K562 (cell line): ENCODE results near the gene UQCRC2. TPM values are rescaled to one million over a fixed set of nuclear protein-coding genes. Genes with fewer than 3 reads are reported as not detected.
A peak's percentile ranks its signal among the peaks of the same experiment; 100 is the strongest.

Source experiments
- CBX2 ChIP-seq: fragments of 200-600 bp; sonication (generic); IDR thresholded peaks from one replicate; pipeline ENCODE4 v1.6.1; 2012; ENCODE audit warnings: mild to moderate bottlenecking, low read length, inconsistent platforms; ENCODE audit not compliant: insufficient read depth, poor library complexity, severe bottlenecking
- CTCF ChIP-seq, 3 experiments: IDR thresholded peaks in 2 of 3; conservative IDR thresholded peaks in 1 of 3; 2 replicates each; pipeline ENCODE4 v1.5.1; 2011 to 2012; ENCODE audit warnings: low read length in 3 of 3, mild to moderate bottlenecking in 3 of 3, control low read depth in 2 of 3, improper control_type of control experiment in 1 of 3, inconsistent platforms in 1 of 3, low read depth in 1 of 3, mixed read lengths in 1 of 3, moderate library complexity in 1 of 3; ENCODE audit not compliant: insufficient read depth in 2 of 3
- ELF1 ChIP-seq: fragments of 200-800 bp; sonication (Bioruptor generic); IDR thresholded peaks from 2 replicates; pipeline ENCODE4 v1.6.1; 2016; ENCODE audit warnings: missing genetic modification characterization, missing compliant biosample characterization
- FIP1L1 ChIP-seq: fragments of 200-400 bp; formaldehyde crosslinking; IDR thresholded peaks from 2 replicates; pipeline ENCODE4 v1.6.1; 2018; ENCODE audit warnings: mild to moderate bottlenecking, low read depth, low read length; ENCODE audit not compliant: poor library complexity, severe bottlenecking
- HNRNPUL1 ChIP-seq: fragments of 200-400 bp; formaldehyde crosslinking; IDR thresholded peaks from 2 replicates; pipeline ENCODE4 v1.6.1; 2017; ENCODE audit warnings: low read length
- ILK ChIP-seq: fragments of 450-650 bp; IDR thresholded peaks from 2 replicates; pipeline ENCODE4 v1.6.1; 2016; ENCODE audit warnings: missing genetic modification characterization, low read depth, mild to moderate bottlenecking, missing compliant biosample characterization, moderate library complexity, borderline replicate concordance
- MECOM ChIP-seq: fragments of 250-450 bp; sonication (Bioruptor Pico); IDR thresholded peaks from 2 replicates; pipeline ENCODE4 v1.8.0; 2022; ENCODE audit warnings: inconsistent platforms
- MTA1 ChIP-seq: fragments of 450-650 bp; IDR thresholded peaks from 2 replicates; pipeline ENCODE4 v1.6.1; 2017; ENCODE audit warnings: borderline replicate concordance
- POLR3A ChIP-seq: IDR thresholded peaks from 2 replicates; pipeline ENCODE4 v1.6.1; 2011; ENCODE audit warnings: borderline replicate concordance, mild to moderate bottlenecking, moderate library complexity; ENCODE audit not compliant: insufficient read length, insufficient read depth; ENCODE audit errors: extremely low read depth
- ZNF224 ChIP-seq: sonication (generic); formaldehyde crosslinking; IDR thresholded peaks from 2 replicates; pipeline ENCODE4 v1.8.0; 2022; ENCODE audit warnings: mild to moderate bottlenecking, missing genetic modification reagents
- polyA plus RNA-seq, 8 experiments: library from polyadenylated mRNA; depleted of rRNA in 4 of 8; stranded (reverse) in 5 of 8; unstranded in 3 of 8; fragments of >200 nt; fragmentation: Nextera tagmentation in 2 of 8; fragmentation: Illumina TruSeq in 1 of 8; extraction: Ambion mirVana in 2 of 8; extraction: Trizol in 1 of 8; gene quantifications; 2 replicates each; pipeline versions ENCODE4 v1.2.1 to v1.2.3, GENCODE V29; 2011 to 2014; ENCODE audit warnings: inconsistent platforms in 1 of 8, missing spikeins in 1 of 8
- total RNA-seq, 7 experiments: library from RNA; depleted of rRNA in 6 of 7; stranded (reverse); fragments of >200 nt in 6 of 7; fragmentation: Illumina TruSeq in 2 of 7; extraction: Trizol in 2 of 7; gene quantifications; 2 replicates each; pipeline versions ENCODE4 v1.2.1 to v1.2.3, GENCODE V29; 2011 to 2021; ENCODE audit warnings: low replicate concordance in 1 of 7
- TF ChIP-seq, protein P1 (sequence below): fragments of 250-450 bp; sonication (Bioruptor Pico); IDR thresholded peaks from 2 replicates; pipeline ENCODE4 v1.4.0; 2020; ENCODE audit warnings: mild to moderate bottlenecking, moderate library complexity
- TF ChIP-seq, protein P2 (sequence below): fragments of 250-450 bp; sonication (Bioruptor Pico); IDR thresholded peaks from 2 replicates; pipeline ENCODE4 v1.4.0; 2020; ENCODE audit warnings: borderline replicate concordance
- TF ChIP-seq, protein P3 (sequence below): sonication (generic); formaldehyde crosslinking; IDR thresholded peaks from 2 replicates; pipeline ENCODE4 v1.8.1; 2023; ENCODE audit warnings: mild to moderate bottlenecking, missing genetic modification reagents
- TF ChIP-seq, protein P4 (sequence below): fragments of 450-650 bp; formaldehyde crosslinking; IDR thresholded peaks from 2 replicates; pipeline ENCODE4 v1.4.0; 2020; ENCODE audit warnings: mild to moderate bottlenecking

UQCRC2 gene
- total and polyA plus RNA-seq, 9 of the 15 experiments (the other 6 are each of a cell fraction or from before 2014, with no cell fraction given): 177 to 516 (median 319) TPM

DNA sequence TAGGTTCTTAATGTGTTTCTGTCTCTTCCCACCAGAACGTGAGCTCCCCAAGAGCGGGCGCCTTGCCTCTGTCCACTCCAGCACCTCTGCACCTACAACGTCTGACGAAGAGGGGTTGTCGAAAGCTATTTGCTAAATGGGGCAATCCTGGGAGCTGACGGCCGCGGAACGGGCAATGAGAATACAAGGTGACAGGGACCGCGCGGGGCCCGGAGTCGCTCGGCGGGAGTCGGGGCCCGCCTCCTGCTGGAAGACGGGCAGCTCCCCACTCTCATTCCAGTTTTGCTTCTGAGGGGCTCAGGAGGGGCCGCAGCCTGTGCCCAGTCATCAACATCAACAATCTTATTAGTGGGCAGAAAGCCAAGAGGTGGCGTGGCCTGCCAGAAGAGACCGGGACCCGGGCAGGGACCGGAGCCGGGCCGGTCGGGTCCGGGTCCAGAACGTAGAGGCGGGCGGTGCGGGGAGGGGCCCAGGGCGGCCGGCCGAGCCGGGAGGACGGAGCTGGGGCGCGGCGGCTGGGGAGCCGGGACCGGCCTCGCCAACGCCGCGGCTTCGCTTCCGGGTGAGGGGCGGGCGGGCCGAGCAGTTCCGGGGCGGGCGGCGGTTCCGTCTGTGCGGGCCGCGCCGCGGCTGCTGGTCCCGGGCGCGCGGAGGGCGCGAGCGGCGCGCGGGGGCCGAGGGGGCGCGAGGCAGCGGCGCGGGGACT is 54.5 kb downstream of the UQCRC2 start, which contains the start of gene MOSMO (continued):
- TF ChIP-seq, protein P1, sequence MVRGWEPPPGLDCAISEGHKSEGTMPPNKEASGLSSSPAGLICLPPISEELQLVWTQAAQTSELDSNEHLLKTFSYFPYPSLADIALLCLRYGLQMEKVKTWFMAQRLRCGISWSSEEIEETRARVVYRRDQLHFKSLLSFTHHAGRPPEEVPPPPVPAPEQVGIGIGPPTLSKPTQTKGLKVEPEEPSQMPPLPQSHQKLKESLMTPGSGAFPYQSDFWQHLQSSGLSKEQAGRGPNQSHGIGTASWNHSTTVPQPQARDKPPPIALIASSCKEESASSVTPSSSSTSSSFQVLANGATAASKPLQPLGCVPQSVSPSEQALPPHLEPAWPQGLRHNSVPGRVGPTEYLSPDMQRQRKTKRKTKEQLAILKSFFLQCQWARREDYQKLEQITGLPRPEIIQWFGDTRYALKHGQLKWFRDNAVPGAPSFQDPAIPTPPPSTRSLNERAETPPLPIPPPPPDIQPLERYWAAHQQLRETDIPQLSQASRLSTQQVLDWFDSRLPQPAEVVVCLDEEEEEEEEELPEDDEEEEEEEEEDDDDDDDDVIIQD (CRISPR knock-in tag): no peak
- TF ChIP-seq, protein P2, sequence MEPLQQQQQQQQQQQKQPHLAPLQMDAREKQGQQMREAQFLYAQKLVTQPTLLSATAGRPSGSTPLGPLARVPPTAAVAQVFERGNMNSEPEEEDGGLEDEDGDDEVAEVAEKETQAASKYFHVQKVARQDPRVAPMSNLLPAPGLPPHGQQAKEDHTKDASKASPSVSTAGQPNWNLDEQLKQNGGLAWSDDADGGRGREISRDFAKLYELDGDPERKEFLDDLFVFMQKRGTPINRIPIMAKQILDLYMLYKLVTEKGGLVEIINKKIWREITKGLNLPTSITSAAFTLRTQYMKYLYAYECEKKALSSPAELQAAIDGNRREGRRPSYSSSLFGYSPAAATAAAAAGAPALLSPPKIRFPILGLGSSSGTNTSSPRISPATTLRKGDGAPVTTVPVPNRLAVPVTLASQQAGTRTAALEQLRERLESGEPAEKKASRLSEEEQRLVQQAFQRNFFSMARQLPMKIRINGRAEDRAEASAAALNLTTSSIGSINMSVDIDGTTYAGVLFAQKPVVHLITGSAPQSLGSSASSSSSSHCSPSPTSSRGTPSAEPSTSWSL (CRISPR knock-in tag): no peak
- TF ChIP-seq ZNF224 (CRISPR knock-in tag) (no peak), CTCF (IDR thresholded peaks at IDR 0.05 in 2 of 3, conservative IDR thresholded peaks at IDR 0.05 in 1 of 3; ENCODE audit: insufficient read depth in 2 of 3, low read depth in 1 of 3, low read length in 3 of 3) (no peak), ELF1 (peak; percentile 51; the same call in 1 of the 2 replicates), CBX2 (no peak), ILK (tag) (no peak), MTA1 (no peak), MECOM (CRISPR knock-in tag) (no peak), HNRNPUL1 (no peak), POLR3A (no peak), FIP1L1 (peak; percentile 9)
- TF ChIP-seq, protein P3, sequence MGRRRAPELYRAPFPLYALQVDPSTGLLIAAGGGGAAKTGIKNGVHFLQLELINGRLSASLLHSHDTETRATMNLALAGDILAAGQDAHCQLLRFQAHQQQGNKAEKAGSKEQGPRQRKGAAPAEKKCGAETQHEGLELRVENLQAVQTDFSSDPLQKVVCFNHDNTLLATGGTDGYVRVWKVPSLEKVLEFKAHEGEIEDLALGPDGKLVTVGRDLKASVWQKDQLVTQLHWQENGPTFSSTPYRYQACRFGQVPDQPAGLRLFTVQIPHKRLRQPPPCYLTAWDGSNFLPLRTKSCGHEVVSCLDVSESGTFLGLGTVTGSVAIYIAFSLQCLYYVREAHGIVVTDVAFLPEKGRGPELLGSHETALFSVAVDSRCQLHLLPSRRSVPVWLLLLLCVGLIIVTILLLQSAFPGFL: no peak
- TF ChIP-seq, protein P4, sequence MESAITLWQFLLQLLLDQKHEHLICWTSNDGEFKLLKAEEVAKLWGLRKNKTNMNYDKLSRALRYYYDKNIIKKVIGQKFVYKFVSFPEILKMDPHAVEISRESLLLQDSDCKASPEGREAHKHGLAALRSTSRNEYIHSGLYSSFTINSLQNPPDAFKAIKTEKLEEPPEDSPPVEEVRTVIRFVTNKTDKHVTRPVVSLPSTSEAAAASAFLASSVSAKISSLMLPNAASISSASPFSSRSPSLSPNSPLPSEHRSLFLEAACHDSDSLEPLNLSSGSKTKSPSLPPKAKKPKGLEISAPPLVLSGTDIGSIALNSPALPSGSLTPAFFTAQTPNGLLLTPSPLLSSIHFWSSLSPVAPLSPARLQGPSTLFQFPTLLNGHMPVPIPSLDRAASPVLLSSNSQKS (CRISPR knock-in tag): no peak
